Measurements from ENCODE around the gene GPC6.

The GPC6 gene

GRCh38 chr13:93227878-93228642 is 1.5 kb downstream of the GPC6 start (continued):
- TF ChIP-seq, protein P1, sequence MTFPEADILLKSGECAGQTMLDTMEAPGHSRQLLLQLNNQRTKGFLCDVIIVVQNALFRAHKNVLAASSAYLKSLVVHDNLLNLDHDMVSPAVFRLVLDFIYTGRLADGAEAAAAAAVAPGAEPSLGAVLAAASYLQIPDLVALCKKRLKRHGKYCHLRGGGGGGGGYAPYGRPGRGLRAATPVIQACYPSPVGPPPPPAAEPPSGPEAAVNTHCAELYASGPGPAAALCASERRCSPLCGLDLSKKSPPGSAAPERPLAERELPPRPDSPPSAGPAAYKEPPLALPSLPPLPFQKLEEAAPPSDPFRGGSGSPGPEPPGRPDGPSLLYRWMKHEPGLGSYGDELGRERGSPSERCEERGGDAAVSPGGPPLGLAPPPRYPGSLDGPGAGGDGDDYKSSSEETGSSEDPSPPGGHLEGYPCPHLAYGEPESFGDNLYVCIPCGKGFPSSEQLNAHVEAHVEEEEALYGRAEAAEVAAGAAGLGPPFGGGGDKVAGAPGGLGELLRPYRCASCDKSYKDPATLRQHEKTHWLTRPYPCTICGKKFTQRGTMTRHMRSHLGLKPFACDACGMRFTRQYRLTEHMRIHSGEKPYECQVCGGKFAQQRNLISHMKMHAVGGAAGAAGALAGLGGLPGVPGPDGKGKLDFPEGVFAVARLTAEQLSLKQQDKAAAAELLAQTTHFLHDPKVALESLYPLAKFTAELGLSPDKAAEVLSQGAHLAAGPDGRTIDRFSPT (tag by site-specific recombination; IDR thresholded peaks at IDR 0.05), result peak; percentile 75
- TF ChIP-seq ZNF843 (tag by site-specific recombination; IDR thresholded peaks at IDR 0.05) (no peak), ZBTB8A (tag by site-specific recombination; IDR thresholded peaks at IDR 0.05) (peak; percentile 96), SP2 (tag by site-specific recombination; IDR thresholded peaks at IDR 0.05) (peak; percentile 69), GLI2 (tag by site-specific recombination; IDR thresholded peaks at IDR 0.05; ENCODE audit: borderline replicate concordance, low read depth) (no peak), ZNF335 (tag by site-specific recombination; conservative IDR thresholded peaks at IDR 0.05) (peak; percentile 76), ZNF513 (tag by site-specific recombination; IDR thresholded peaks at IDR 0.05) (no peak), ZNF2 (tag by site-specific recombination; IDR thresholded peaks at IDR 0.05) (peak; percentile 75; the same call in 1 of the 2 replicates), KLF17 (tag by site-specific recombination; IDR thresholded peaks at IDR 0.05) (no peak), ZNF280D (tag by site-specific recombination; IDR thresholded peaks at IDR 0.05) (no peak), ZNF501 (tag by site-specific recombination; IDR thresholded peaks at IDR 0.05) (peak; percentile 81; the same call in 1 of the 2 replicates), ZNF423 (tag by site-specific recombination; IDR thresholded peaks at IDR 0.05) (0 out of 2 replicates have a peak, but pooled peaks have one; percentile 14), ZNF354C (tag by site-specific recombination; IDR thresholded peaks at IDR 0.05; ENCODE audit: borderline replicate concordance, low read depth) (no peak), TRIM28 (IDR thresholded peaks at IDR 0.05; ENCODE audit: borderline replicate concordance, low read length) (no peak), ZFHX2 (tag by site-specific recombination; conservative IDR thresholded peaks at IDR 0.05) (0 out of 2 replicates have a peak, but pooled peaks have one; percentile 6)
- TF ChIP-seq, protein P2, sequence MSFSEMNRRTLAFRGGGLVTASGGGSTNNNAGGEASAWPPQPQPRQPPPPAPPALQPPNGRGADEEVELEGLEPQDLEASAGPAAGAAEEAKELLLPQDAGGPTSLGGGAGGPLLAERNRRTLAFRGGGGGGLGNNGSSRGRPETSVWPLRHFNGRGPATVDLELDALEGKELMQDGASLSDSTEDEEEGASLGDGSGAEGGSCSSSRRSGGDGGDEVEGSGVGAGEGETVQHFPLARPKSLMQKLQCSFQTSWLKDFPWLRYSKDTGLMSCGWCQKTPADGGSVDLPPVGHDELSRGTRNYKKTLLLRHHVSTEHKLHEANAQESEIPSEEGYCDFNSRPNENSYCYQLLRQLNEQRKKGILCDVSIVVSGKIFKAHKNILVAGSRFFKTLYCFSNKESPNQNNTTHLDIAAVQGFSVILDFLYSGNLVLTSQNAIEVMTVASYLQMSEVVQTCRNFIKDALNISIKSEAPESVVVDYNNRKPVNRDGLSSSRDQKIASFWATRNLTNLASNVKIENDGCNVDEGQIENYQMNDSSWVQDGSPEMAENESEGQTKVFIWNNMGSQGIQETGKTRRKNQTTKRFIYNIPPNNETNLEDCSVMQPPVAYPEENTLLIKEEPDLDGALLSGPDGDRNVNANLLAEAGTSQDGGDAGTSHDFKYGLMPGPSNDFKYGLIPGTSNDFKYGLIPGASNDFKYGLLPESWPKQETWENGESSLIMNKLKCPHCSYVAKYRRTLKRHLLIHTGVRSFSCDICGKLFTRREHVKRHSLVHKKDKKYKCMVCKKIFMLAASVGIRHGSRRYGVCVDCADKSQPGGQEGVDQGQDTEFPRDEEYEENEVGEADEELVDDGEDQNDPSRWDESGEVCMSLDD (tag by site-specific recombination; IDR thresholded peaks at IDR 0.05), result peak; percentile 83; the same call in 1 of the 2 replicates
- TF ChIP-seq, protein P3, sequence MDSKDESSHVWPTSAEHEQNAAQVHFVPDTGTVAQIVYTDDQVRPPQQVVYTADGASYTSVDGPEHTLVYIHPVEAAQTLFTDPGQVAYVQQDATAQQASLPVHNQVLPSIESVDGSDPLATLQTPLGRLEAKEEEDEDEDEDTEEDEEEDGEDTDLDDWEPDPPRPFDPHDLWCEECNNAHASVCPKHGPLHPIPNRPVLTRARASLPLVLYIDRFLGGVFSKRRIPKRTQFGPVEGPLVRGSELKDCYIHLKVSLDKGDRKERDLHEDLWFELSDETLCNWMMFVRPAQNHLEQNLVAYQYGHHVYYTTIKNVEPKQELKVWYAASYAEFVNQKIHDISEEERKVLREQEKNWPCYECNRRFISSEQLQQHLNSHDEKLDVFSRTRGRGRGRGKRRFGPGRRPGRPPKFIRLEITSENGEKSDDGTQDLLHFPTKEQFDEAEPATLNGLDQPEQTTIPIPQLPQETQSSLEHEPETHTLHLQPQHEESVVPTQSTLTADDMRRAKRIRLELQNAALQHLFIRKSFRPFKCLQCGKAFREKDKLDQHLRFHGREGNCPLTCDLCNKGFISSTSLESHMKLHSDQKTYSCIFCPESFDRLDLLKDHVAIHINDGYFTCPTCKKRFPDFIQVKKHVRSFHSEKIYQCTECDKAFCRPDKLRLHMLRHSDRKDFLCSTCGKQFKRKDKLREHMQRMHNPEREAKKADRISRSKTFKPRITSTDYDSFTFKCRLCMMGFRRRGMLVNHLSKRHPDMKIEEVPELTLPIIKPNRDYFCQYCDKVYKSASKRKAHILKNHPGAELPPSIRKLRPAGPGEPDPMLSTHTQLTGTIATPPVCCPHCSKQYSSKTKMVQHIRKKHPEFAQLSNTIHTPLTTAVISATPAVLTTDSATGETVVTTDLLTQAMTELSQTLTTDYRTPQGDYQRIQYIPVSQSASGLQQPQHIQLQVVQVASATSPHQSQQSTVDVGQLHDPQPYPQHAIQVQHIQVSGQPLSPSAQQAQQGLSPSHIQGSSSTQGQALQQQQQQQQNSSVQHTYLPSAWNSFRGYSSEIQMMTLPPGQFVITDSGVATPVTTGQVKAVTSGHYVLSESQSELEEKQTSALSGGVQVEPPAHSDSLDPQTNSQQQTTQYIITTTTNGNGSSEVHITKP (tag by site-specific recombination; IDR thresholded peaks at IDR 0.05), result 0 out of 2 replicates have a peak, but pooled peaks have one; percentile 16
